WERI-Rb-1 (cell line): Measurements from ENCODE around the gene ORMDL2.
"Not testable (repeated sequence)": the region's sequence is repeated elsewhere in the genome, so short reads cannot be mapped to it uniquely, and the experiment has no call there.

Experiments used
- DNase-seq: peaks from one replicate; pipeline ENCODE4 v3.0.0-alpha.2; 2020
- H3K27ac ChIP-seq: fragments of 250-450 bp; sonication (Bioruptor Pico); 2 replicates; pipeline ENCODE4 v1.5.1; 2020; ENCODE audit warnings: mild to moderate bottlenecking, moderate library complexity
- H3K27me3 ChIP-seq: fragments of 250-450 bp; sonication (Bioruptor Pico); 2 replicates; pipeline ENCODE4 v1.5.1; 2021; ENCODE audit warnings: mild to moderate bottlenecking, low read depth, moderate library complexity; ENCODE audit not compliant: insufficient read depth, severe bottlenecking
- H3K36me3 ChIP-seq: fragments of 250-450 bp; sonication (Bioruptor Pico); 2 replicates; pipeline ENCODE4 v1.5.1; 2020; ENCODE audit warnings: mild to moderate bottlenecking, moderate library complexity
- H3K4me3 ChIP-seq: 2 replicates; pipeline ENCODE4 v1.5.1; 2011; ENCODE audit warnings: low read depth, mild to moderate bottlenecking, control low read depth, low read length
- H3K9me3 ChIP-seq: fragments of 250-450 bp; sonication (Bioruptor Pico); 2 replicates; pipeline ENCODE4 v1.5.1; 2021; ENCODE audit warnings: mild to moderate bottlenecking, moderate library complexity; ENCODE audit not compliant: severe bottlenecking
- CTCF ChIP-seq: IDR thresholded peaks from 2 replicates; pipeline ENCODE4 v1.5.1; 2011; ENCODE audit warnings: low read depth, mild to moderate bottlenecking, control low read depth, inconsistent platforms, low read length

Gene ORMDL2

GRCh38 chr12:55850401-55850800, 32.6 kb downstream of the ORMDL2 start:
- DNase-seq, result no peak
- Histone ChIP-seq H3K36me3 (no peaks in the 10 kb centered on the region), H3K9me3 (no peaks in the 10 kb centered on the region), H3K27ac (no peak overlapping the region), H3K4me3 (no peak overlapping the region), H3K27me3 (no peaks in the 10 kb centered on the region)
- TF ChIP-seq CTCF, result no peak

GRCh38 chr12:55850893-55851292, 33.1 kb downstream of the ORMDL2 start:
- Histone ChIP-seq H3K9me3 (no peaks in the 10 kb centered on the region), H3K36me3 (no peaks in the 10 kb centered on the region), H3K27ac (no peak overlapping the region), H3K27me3 (no peaks in the 10 kb centered on the region), H3K4me3 (no peak overlapping the region)
- DNase-seq, result no peak
- no peak for TF ChIP-seq CTCF

- DNase-seq, result no peak
- Histone ChIP-seq H3K4me3 (no peak overlapping the region), H3K9me3 (no peaks in the 10 kb centered on the region), H3K36me3 (no peaks in the 10 kb centered on the region), H3K27ac (no peak overlapping the region), H3K27me3 (no peaks in the 10 kb centered on the region)
- TF ChIP-seq CTCF, result no peak
Measured at GRCh38 chr12:55852740-55853139, 34.9 kb downstream of the ORMDL2 start.

GRCh38 chr12:55861396-55861795, 43.6 kb downstream of the ORMDL2 start:
- no peak for DNase-seq
- H3K9me3 ChIP-seq, result no peaks in the 10 kb centered on the region
- H3K4me3 ChIP-seq, result no peak overlapping the region
- H3K36me3 ChIP-seq, result no peaks in the 10 kb centered on the region
- no peak overlapping the region for H3K27ac ChIP-seq
- TF ChIP-seq CTCF, result no peak
- no peaks in the 10 kb centered on the region for H3K27me3 ChIP-seq

- H3K27me3 ChIP-seq, result no peaks in the 10 kb centered on the region
- TF ChIP-seq CTCF, result no peak
- no peak overlapping the region for H3K27ac ChIP-seq
- no peaks in the 10 kb centered on the region for H3K9me3 ChIP-seq
- no peak for DNase-seq
- no peaks in the 10 kb centered on the region for H3K36me3 ChIP-seq
- H3K4me3 ChIP-seq, result no peak overlapping the region
Measured at GRCh38 chr12:55861871-55862270, 44.0 kb downstream of the ORMDL2 start.

- Histone ChIP-seq H3K27me3 (no peaks in the 10 kb centered on the region), H3K4me3 (no peak overlapping the region), H3K27ac (no peak overlapping the region), H3K36me3 (no peaks in the 10 kb centered on the region), H3K9me3 (no peaks in the 10 kb centered on the region)
- no peak for DNase-seq
- no peak for TF ChIP-seq CTCF
Measured at GRCh38 chr12:55862286-55862685, 44.4 kb downstream of the ORMDL2 start.

GRCh38 chr12:55862931-55863330, 45.1 kb downstream of the ORMDL2 start:
- not testable (repeated sequence) for H3K9me3 ChIP-seq, H3K4me3 ChIP-seq, DNase-seq, H3K36me3 ChIP-seq, H3K27ac ChIP-seq, H3K27me3 ChIP-seq
